Measurements from ENCODE around the gene ERC2. TPM values are rescaled to one million over a fixed set of nuclear protein-coding genes. Genes with fewer than 3 reads are reported as not detected.

Gene ERC2
- total and polyA plus RNA-seq, 12 donors: 0.22 to 4.2 (median 1.7) TPM

- peak overlapping the region in 1 of 10 donors; percentile 3 for H3K27ac ChIP-seq
- no peak for ATAC-seq
These were observed 349.3 kb downstream of the ERC2 start for GRCh38 chr3:56118968-56119367.

GRCh38 chr3:56115698-56116097, 352.6 kb downstream of the ERC2 start:
- Histone ChIP-seq H3K4me3 (no peak overlapping the region), H3K9me3 (peaks cover 0 to 17% (median 7%) of the 10 kb centered on the region in 11 donors), H3K27ac (no peak overlapping the region), H3K27me3 (no peaks in the 10 kb centered on the region), H3K36me3 (no peaks in the 10 kb centered on the region), H3K4me1 (no peaks in the 10 kb centered on the region)
- 29 to 32% methylated on average over 2 of the region's 2 CpGs for WGBS, 2 donors
- DNase-seq: no peak
- intact Hi-C loops (cut with DNase I): no loop called here
- ATAC-seq: no peak
- TF ChIP-seq CTCF (IDR thresholded peaks at IDR 0.05): no peak

More at GRCh38 chr3:56118968-56119367, 349.3 kb downstream of the ERC2 start:
- Histone ChIP-seq H3K9me3 (peaks cover 0 to 17% (median 7%) of the 10 kb centered on the region in 11 donors), H3K36me3 (no peaks in the 10 kb centered on the region), H3K4me3 (no peak overlapping the region), H3K27me3 (no peaks in the 10 kb centered on the region), H3K4me1 (no peaks in the 10 kb centered on the region)
- no peak for TF ChIP-seq CTCF (IDR thresholded peaks at IDR 0.05)
- intact Hi-C loops (cut with DNase I): no loop called here
- DNase-seq: no peak
- 61 to 71% methylated on average over 1 of the region's 1 CpG for WGBS, 2 donors

GRCh38 chr3:56115199-56115598, 353.1 kb downstream of the ERC2 start:
- no peak for TF ChIP-seq CTCF (IDR thresholded peaks at IDR 0.05)

GRCh38 chr3:56113908-56114307, 354.4 kb downstream of the ERC2 start:
- ATAC-seq (no peak), DNase-seq (no peak)
- Histone ChIP-seq H3K4me1 (no peaks in the 10 kb centered on the region), H3K4me3 (no peak overlapping the region), H3K27me3 (no peaks in the 10 kb centered on the region), H3K36me3 (no peaks in the 10 kb centered on the region), H3K9me3 (peaks cover 0 to 17% (median 7%) of the 10 kb centered on the region in 11 donors), H3K27ac (no peak overlapping the region)
- intact Hi-C loops (cut with DNase I): no loop called here
- whole genome bisulfite sequencing, 2 donors: 88% methylated on average over 2 of the region's 2 CpGs
- TF ChIP-seq CTCF (IDR thresholded peaks at IDR 0.05): no peak

More at GRCh38 chr3:56115199-56115598, 353.1 kb downstream of the ERC2 start:
- H3K36me3 ChIP-seq: no peaks in the 10 kb centered on the region
- H3K4me3 ChIP-seq: no peak overlapping the region
- intact Hi-C loops (cut with DNase I): no loop called here
- no peaks in the 10 kb centered on the region for H3K4me1 ChIP-seq
- no peak overlapping the region for H3K27ac ChIP-seq
- DNase-seq (no peak), ATAC-seq (no peak)
- H3K27me3 ChIP-seq: no peaks in the 10 kb centered on the region
- H3K9me3 ChIP-seq: peaks cover 0 to 17% (median 7%) of the 10 kb centered on the region in 11 donors
- WGBS, 2 donors: 65 to 76% methylated on average over 2 of the region's 2 CpGs

Measured in heart right ventricle (tissue), 16 donors.